K562 (cell line): Measurements from ENCODE around the gene RIPOR1. TPM values are rescaled to one million over a fixed set of nuclear protein-coding genes. Genes with fewer than 3 reads are reported as not detected.

Experiments used
- ATF4 ChIP-seq: fragments of 450-650 bp; formaldehyde crosslinking; IDR thresholded peaks from 2 replicates; pipeline ENCODE4 v1.4.0; 2022; ENCODE audit warnings: mild to moderate bottlenecking, moderate library complexity
- CEBPB ChIP-seq: fragments of 450-650 bp; IDR thresholded peaks from 2 replicates; pipeline ENCODE4 v1.6.1; 2016; ENCODE audit warnings: missing genetic modification characterization, missing compliant biosample characterization
- DMBX1 ChIP-seq: fragments of 250-450 bp; sonication (Bioruptor Pico); IDR thresholded peaks from 2 replicates; pipeline ENCODE4 v1.8.0; 2022; ENCODE audit warnings: inconsistent platforms, mild to moderate bottlenecking, moderate library complexity, borderline replicate concordance
- EGR1 ChIP-seq: fragments of 450-650 bp; conservative IDR thresholded peaks from 2 replicates; pipeline ENCODE4 v1.6.1; 2017; ENCODE audit warnings: mild to moderate bottlenecking
- FOXJ2 ChIP-seq: fragments of 200-800 bp; sonication (Bioruptor generic); IDR thresholded peaks from 2 replicates; pipeline ENCODE4 v1.6.1; 2016; ENCODE audit warnings: missing genetic modification characterization, missing compliant biosample characterization
- GATAD2A ChIP-seq: fragments of 450-650 bp; IDR thresholded peaks from 2 replicates; pipeline ENCODE4 v1.6.1; 2017
- HNRNPUL1 ChIP-seq: fragments of 200-400 bp; formaldehyde crosslinking; IDR thresholded peaks from 2 replicates; pipeline ENCODE4 v1.6.1; 2017; ENCODE audit warnings: low read length
- LEF1 ChIP-seq: fragments of 450-650 bp; IDR thresholded peaks from 2 replicates; pipeline ENCODE4 v1.6.1; 2016; ENCODE audit warnings: mild to moderate bottlenecking
- MLLT1 ChIP-seq, 2 experiments: fragments of 450-650 bp; IDR thresholded peaks; 2 replicates each; pipeline ENCODE4 v1.6.1; 2016
- NEUROD1 ChIP-seq: fragments of 150-350 bp; IDR thresholded peaks from 2 replicates; pipeline ENCODE4 v1.6.1; 2014; ENCODE audit warnings: borderline replicate concordance, low read length, low read depth; ENCODE audit not compliant: partially characterized antibody
- NFYB ChIP-seq: IDR thresholded peaks from 2 replicates; pipeline ENCODE4 v1.6.1; 2011; ENCODE audit warnings: mild to moderate bottlenecking, moderate library complexity; ENCODE audit not compliant: insufficient read length; ENCODE audit errors: extremely low read depth
- RFX5 ChIP-seq: IDR thresholded peaks from 2 replicates; pipeline ENCODE4 v1.6.1; 2011; ENCODE audit warnings: low read depth, mild to moderate bottlenecking, improper control_type of control experiment, low read length
- SMC3 ChIP-seq: conservative IDR thresholded peaks from 2 replicates; pipeline ENCODE4 v1.6.1; 2011; ENCODE audit warnings: low read depth, low read length, improper control_type of control experiment; ENCODE audit not compliant: insufficient read depth
- SRSF3 ChIP-seq: fragments of 200-400 bp; formaldehyde crosslinking; IDR thresholded peaks from 2 replicates; pipeline ENCODE4 v1.6.1; 2016; ENCODE audit warnings: mild to moderate bottlenecking, low read length, moderate library complexity; ENCODE audit not compliant: insufficient read depth
- TGIF2 ChIP-seq: sonication (generic); formaldehyde crosslinking; IDR thresholded peaks from 2 replicates; pipeline ENCODE4 v1.8.1; 2022; ENCODE audit warnings: mild to moderate bottlenecking, missing genetic modification reagents, moderate library complexity
- THRAP3 ChIP-seq: fragments of 450-650 bp; IDR thresholded peaks from 2 replicates; pipeline ENCODE4 v1.6.1; 2016; ENCODE audit warnings: mild to moderate bottlenecking, inconsistent platforms, borderline replicate concordance
- ZBTB8A ChIP-seq: fragments of 450-650 bp; IDR thresholded peaks from 2 replicates; pipeline ENCODE4 v1.6.1; 2018; ENCODE audit warnings: mild to moderate bottlenecking, moderate library complexity; ENCODE audit not compliant: partially characterized antibody
- ZKSCAN1 ChIP-seq: fragments of 150-350 bp; IDR thresholded peaks from 2 replicates; pipeline ENCODE4 v1.6.1; 2016; ENCODE audit warnings: low read depth, low read length
- ZNF431 ChIP-seq: sonication (generic); formaldehyde crosslinking; IDR thresholded peaks from 2 replicates; pipeline ENCODE4 v1.8.0; 2022; ENCODE audit warnings: mild to moderate bottlenecking, missing genetic modification reagents
- ZNF79 ChIP-seq: fragments of 250-450 bp; sonication (Bioruptor Pico); IDR thresholded peaks from 2 replicates; pipeline ENCODE4 v1.4.0; 2020; ENCODE audit warnings: low read depth, mild to moderate bottlenecking, moderate library complexity
- ZSCAN29 ChIP-seq: fragments of 450-650 bp; IDR thresholded peaks from 2 replicates; pipeline ENCODE4 v1.6.1; 2017
- polyA plus RNA-seq, 8 experiments: library from polyadenylated mRNA; depleted of rRNA in 4 of 8; stranded (reverse) in 5 of 8; unstranded in 3 of 8; fragments of >200 nt; fragmentation: Nextera tagmentation in 2 of 8; fragmentation: Illumina TruSeq in 1 of 8; extraction: Ambion mirVana in 2 of 8; extraction: Trizol in 1 of 8; gene quantifications; 2 replicates each; pipeline versions ENCODE4 v1.2.1 to v1.2.3, GENCODE V29; 2011 to 2014; ENCODE audit warnings: inconsistent platforms in 1 of 8, missing spikeins in 1 of 8
- total RNA-seq, 7 experiments: library from RNA; depleted of rRNA in 6 of 7; stranded (reverse); fragments of >200 nt in 6 of 7; fragmentation: Illumina TruSeq in 2 of 7; extraction: Trizol in 2 of 7; gene quantifications; 2 replicates each; pipeline versions ENCODE4 v1.2.1 to v1.2.3, GENCODE V29; 2011 to 2021; ENCODE audit warnings: low replicate concordance in 1 of 7
- TF ChIP-seq, protein P1 (sequence below): sonication (generic); formaldehyde crosslinking; IDR thresholded peaks from 2 replicates; pipeline ENCODE4 v1.8.0; 2022; ENCODE audit warnings: mild to moderate bottlenecking, missing genetic modification reagents
- TF ChIP-seq, protein P2 (sequence below): fragments of 450-650 bp; IDR thresholded peaks from 2 replicates; pipeline ENCODE4 v1.6.1; 2016; ENCODE audit warnings: borderline replicate concordance
- TF ChIP-seq, protein P3 (sequence below): fragments of 450-650 bp; formaldehyde crosslinking; IDR thresholded peaks from 2 replicates; pipeline ENCODE4 v1.4.0; 2020; ENCODE audit warnings: mild to moderate bottlenecking

The RIPOR1 gene
- total and polyA plus RNA-seq, 9 of the 15 experiments (the other 6 are each of a cell fraction or from before 2014, with no cell fraction given): 0.36 to 31.1 (median 3.0) TPM

DNA sequence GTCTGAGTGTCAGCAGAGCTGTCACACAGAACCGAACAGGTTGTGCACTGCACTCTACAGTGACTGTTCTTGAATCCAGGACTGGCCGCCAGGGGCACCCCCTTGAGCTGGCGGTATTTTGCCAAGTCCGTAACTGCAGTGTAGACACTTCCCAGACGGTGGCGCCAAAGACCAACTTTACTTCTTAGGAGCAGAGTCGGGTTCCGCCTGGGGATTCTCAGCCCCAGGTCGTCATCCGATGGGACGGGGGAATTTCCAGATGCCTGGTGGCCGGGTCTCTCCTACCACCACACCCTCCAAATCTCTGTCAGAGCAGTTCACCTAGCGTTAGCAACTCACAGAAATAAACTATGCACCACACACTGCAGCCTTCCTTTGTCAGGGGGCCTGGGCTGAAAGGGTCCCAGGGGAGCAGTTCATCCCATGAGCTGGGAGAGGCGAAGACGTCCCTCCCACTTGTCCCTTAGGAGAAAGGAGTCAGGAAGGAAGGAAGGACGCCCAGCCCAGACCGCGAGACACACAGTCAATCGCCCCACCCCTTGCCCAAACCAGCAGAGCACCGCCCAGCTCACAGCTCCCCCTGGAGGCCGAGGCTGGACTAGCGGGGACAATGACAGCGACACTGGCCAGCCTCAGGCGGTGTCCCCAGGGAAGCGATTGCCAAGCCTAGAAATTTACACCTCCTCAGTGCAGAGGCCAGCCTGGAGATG is 7.4 kb upstream of the RIPOR1 start (continued):
- TF ChIP-seq ATF4 (CRISPR knock-in tag) (no peak), RFX5 (no peak), TGIF2 (CRISPR knock-in tag) (no peak), ZBTB8A (no peak), SRSF3 (no peak), MLLT1 (IDR thresholded peaks at IDR 0.05) (no peak), DMBX1 (CRISPR knock-in tag) (0 out of 2 replicates have a peak, but pooled peaks have one; percentile 18), ZNF431 (CRISPR knock-in tag) (no peak), NEUROD1 (no peak), CEBPB (no peak), LEF1 (no peak), EGR1 (no peak), FOXJ2 (tag) (0 out of 2 replicates have a peak, but pooled peaks have one; percentile 18), ZKSCAN1 (no peak), ZSCAN29 (no peak), ZNF79 (no peak), NFYB (no peak), SMC3 (peak; percentile 92), GATAD2A (no peak), THRAP3 (no peak), HNRNPUL1 (no peak)
- TF ChIP-seq, protein P1, sequence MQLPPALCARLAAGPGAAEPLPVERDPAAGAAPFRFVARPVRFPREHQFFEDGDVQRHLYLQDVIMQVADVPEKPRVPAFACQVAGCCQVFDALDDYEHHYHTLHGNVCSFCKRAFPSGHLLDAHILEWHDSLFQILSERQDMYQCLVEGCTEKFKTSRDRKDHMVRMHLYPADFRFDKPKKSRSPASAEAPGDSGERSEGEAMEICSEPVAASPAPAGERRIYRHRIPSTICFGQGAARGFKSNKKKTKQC (CRISPR knock-in tag): peak; percentile 5; the same call in 1 of the 2 replicates
- TF ChIP-seq, protein P2, sequence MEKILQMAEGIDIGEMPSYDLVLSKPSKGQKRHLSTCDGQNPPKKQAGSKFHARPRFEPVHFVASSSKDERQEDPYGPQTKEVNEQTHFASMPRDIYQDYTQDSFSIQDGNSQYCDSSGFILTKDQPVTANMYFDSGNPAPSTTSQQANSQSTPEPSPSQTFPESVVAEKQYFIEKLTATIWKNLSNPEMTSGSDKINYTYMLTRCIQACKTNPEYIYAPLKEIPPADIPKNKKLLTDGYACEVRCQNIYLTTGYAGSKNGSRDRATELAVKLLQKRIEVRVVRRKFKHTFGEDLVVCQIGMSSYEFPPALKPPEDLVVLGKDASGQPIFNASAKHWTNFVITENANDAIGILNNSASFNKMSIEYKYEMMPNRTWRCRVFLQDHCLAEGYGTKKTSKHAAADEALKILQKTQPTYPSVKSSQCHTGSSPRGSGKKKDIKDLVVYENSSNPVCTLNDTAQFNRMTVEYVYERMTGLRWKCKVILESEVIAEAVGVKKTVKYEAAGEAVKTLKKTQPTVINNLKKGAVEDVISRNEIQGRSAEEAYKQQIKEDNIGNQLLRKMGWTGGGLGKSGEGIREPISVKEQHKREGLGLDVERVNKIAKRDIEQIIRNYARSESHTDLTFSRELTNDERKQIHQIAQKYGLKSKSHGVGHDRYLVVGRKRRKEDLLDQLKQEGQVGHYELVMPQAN: peak; percentile 81
- TF ChIP-seq, protein P3, sequence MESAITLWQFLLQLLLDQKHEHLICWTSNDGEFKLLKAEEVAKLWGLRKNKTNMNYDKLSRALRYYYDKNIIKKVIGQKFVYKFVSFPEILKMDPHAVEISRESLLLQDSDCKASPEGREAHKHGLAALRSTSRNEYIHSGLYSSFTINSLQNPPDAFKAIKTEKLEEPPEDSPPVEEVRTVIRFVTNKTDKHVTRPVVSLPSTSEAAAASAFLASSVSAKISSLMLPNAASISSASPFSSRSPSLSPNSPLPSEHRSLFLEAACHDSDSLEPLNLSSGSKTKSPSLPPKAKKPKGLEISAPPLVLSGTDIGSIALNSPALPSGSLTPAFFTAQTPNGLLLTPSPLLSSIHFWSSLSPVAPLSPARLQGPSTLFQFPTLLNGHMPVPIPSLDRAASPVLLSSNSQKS (CRISPR knock-in tag): no peak
